HEK293T (cell line): ENCODE measurements around the gene TBC1D3C.
"Not testable (repeated sequence)": the region's sequence is repeated elsewhere in the genome, so short reads cannot be mapped to it uniquely, and the experiment has no call there.

ENCODE experiments used
- CTCF ChIA-PET: fragments of 350-600 bp; formaldehyde crosslinking; extraction: SDS; loops from one replicate; lab custom pipeline; 2021; ENCODE audit warnings: antibody characterized with exemption, inconsistent platforms; lab: Yijun Ruan, JAX
- POLR2A ChIA-PET: fragments of 350-600 bp; formaldehyde crosslinking; extraction: SDS; loops from one replicate; lab custom pipeline; 2020; ENCODE audit warnings: antibody characterized with exemption, inconsistent platforms; lab: Yijun Ruan, JAX
- DNase-seq: peaks from one replicate; pipeline ENCODE4 v3.0.0; 2012; ENCODE audit warnings: mixed read lengths; ENCODE audit errors: extremely low spot score

The TBC1D3C gene

DNA sequence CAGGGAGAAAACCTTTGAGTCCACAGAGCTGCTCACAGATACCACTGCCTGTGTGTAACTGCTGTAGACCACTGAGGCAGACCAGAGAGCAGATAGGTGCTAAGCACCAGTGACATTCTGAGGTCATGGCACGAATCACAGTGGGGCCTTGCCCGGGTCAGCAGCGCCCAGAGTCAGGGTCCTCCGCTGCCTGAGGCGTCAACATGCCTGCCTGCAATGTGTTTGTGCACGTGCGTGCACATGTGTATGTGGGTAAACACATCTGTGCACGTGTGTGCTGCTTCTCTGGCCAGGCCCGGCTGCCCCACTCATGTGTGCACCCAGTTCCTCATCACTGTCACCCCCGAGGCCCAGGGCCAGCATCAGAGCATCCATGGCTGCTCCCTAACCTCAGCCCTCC, at the start of gene TBC1D3C:
Gene TBC1D3C, minus strand, starts transcription at position 101 of the 400 bp plus-strand sequence. CDS start 1,568 bp downstream, outside the sequence.
- CTCF ChIA-PET, POLR2A ChIA-PET: not testable (repeated sequence)

DNA sequence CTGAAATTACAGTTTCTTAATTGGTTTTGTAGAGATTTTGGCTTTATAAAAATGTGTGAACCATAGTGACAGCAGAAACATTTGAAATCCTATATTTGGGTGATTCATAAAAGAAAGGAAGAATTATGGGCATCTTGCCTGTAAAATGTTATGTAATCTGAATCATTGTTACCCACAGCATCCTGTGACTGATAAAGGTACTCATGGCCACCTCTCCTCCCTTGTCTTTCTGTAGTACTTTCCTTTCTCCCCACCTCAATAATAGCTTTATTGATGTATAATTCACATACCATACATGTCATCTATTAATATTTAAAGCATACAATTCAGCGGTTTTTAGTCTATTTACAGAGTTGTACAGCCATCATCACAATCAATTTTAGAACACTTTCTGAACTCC, 30.8 kb upstream of the TBC1D3C start:
- POLR2A ChIA-PET, DNase-seq, CTCF ChIA-PET: not testable (repeated sequence)

More for the DNA sequence above, at the start of gene TBC1D3C:
- not testable (repeated sequence) for DNase-seq

DNA sequence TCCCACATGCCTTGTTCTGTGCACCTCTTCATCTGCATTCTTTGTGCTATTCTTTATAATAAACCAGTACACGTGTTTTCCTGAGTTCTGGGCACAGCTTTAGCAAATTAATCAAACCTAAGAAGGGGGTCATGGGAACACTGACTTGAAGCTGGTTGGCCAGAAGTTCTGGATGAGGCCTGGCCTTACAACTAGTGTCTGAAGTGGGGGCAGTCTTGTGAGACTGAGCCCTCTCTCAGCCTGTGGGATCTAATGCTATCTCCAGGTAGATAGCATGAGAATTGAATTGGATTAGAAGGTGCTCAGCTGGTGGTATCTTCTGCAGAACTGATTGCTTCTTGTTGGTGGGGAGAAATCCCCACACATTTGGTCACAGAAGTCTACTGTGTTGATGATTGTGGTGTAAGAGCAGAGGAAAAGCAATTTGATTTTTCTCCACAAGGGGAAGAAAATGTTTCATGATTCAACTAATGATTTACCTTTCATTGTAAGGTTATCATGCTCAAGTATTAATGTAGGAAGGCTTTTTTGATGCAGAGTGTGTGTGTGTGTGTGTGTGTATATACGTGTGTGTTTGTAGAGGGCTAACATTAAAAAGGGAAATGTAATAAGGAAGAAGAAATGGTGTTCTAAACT, 25.7 kb upstream of the TBC1D3C start:
- DNase-seq, POLR2A ChIA-PET, CTCF ChIA-PET: not testable (repeated sequence)

DNA sequence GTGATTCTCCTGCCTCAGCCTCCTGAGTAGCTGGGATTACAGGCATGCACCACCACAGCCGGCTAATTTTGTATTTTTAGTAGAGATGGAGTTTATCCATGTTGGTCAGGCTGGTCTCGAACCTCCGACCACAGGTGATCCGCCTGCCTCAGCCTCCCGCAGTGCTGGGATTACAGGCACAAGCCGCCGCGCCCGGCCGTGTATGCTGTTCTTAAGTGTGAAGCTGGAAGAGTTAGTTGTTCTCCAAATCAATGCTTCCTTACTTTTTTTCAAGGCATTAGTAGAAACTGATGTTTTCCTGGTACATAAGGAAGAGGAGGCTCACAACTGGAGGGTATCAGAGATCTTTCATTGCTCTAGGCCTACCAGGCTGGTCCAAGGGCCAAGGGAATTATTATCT, 19.7 kb upstream of the TBC1D3C start:
- POLR2A ChIA-PET, CTCF ChIA-PET: not testable (repeated sequence)

DNA sequence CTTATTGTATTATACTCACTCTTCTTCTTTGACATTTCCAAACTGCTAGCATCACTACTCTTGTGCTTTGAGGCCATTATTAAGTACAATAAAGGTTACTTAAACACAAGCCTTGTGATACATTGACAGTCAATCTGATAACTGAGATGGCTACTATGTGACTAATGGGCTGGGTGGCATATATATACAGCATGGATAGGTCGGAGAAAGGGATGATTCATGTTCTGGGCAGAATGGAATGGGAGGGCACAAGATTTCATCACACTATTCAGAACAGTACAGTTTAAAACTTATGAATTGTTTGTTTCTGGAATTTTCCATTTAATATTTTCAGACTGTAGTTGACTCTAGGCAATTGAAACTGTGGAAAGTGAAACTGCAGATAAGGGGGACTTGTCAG, 18.9 kb upstream of the TBC1D3C start:
- POLR2A ChIA-PET, DNase-seq, CTCF ChIA-PET: not testable (repeated sequence)

More for the DNA sequence above, 19.7 kb upstream of the TBC1D3C start:
- DNase-seq, result not testable (repeated sequence)
